Smooth muscle cell (in vitro differentiated cells): ENCODE data around the gene SDHA. TPM values are rescaled to one million over a fixed set of nuclear protein-coding genes. Genes with fewer than 3 reads are reported as not detected.

Experiments
- DNase-seq: peaks from one replicate; lab custom pipeline; 2025; ENCODE audit not compliant: unreplicated experiment; lab: John Stamatoyannopoulos, UW
- H2AFZ ChIP-seq: fragments of 200-600 bp; sonication (generic); 2 replicates; pipeline ENCODE4 v1.6.0; 2016; ENCODE audit warnings: antibody characterized with exemption, low read depth, mild to moderate bottlenecking
- H3F3A ChIP-seq: fragments of 200-600 bp; sonication (generic); 2 replicates; pipeline ENCODE4 v1.6.0; 2017; ENCODE audit warnings: antibody characterized with exemption, low read depth
- H3K27ac ChIP-seq: fragments of 200-600 bp; sonication (generic); 2 replicates; pipeline ENCODE4 v1.5.1; 2016; ENCODE audit warnings: low read depth, mild to moderate bottlenecking
- H3K27me3 ChIP-seq: fragments of 200-600 bp; sonication (generic); 2 replicates; pipeline ENCODE4 v1.6.1; 2016; ENCODE audit warnings: low read depth, mild to moderate bottlenecking
- H3K36me3 ChIP-seq: fragments of 200-600 bp; sonication (generic); 2 replicates; pipeline ENCODE4 v1.5.1; 2016; ENCODE audit warnings: low read depth
- H3K4me1 ChIP-seq: fragments of 200-600 bp; sonication (generic); 2 replicates; pipeline ENCODE4 v1.5.1; 2016; ENCODE audit warnings: low read depth
- H3K4me2 ChIP-seq: fragments of 200-600 bp; sonication (generic); 2 replicates; pipeline ENCODE4 v1.6.0; 2016; ENCODE audit warnings: mild to moderate bottlenecking
- H3K4me3 ChIP-seq: fragments of 200-600 bp; sonication (generic); 2 replicates; pipeline ENCODE4 v1.5.1; 2016; ENCODE audit warnings: mild to moderate bottlenecking
- H3K79me2 ChIP-seq: fragments of 200-600 bp; sonication (generic); 2 replicates; pipeline ENCODE4 v1.6.0; 2016; ENCODE audit warnings: low read depth, mild to moderate bottlenecking
- H3K9ac ChIP-seq: fragments of 200-600 bp; sonication (generic); 2 replicates; pipeline ENCODE4 v1.6.0; 2016; ENCODE audit warnings: low read depth
- H3K9me3 ChIP-seq: fragments of 200-600 bp; sonication (generic); replicated peaks from 2 replicates; pipeline ENCODE4 v1.5.1; 2016; ENCODE audit warnings: low read depth
- H4K20me1 ChIP-seq: fragments of 200-600 bp; sonication (generic); 2 replicates; pipeline ENCODE4 v1.6.0; 2016; ENCODE audit warnings: low read depth
- WGBS: methylation state at CpG from one replicate; pipeline ENCODE4 v1.1.7; 2016; ENCODE audit warnings: low lambda C conversion rate; 5-methylcytosine and 5-hydroxymethylcytosine counted together
- polyA plus RNA-seq: library from polyadenylated mRNA; unstranded; fragments of >200 nt; fragmentation: Nextera tagmentation; extraction: Ambion mirVana; gene quantifications from 2 replicates; pipeline ENCODE4 v1.2.1, GENCODE V29; 2016
- total RNA-seq: library from RNA; depleted of rRNA; stranded (reverse); fragments of >200 nt; gene quantifications from 2 replicates; pipeline ENCODE4 v1.2.3, GENCODE V29; 2014
- TF ChIP-seq, protein P1 (sequence below): fragments of 200-600 bp; sonication (generic); IDR thresholded peaks from 2 replicates; pipeline ENCODE4 v1.5.1; 2017; ENCODE audit warnings: borderline replicate concordance, mild to moderate bottlenecking, antibody characterized with exemption; ENCODE audit not compliant: insufficient read depth, poor library complexity, severe bottlenecking

The SDHA gene
- total and polyA plus RNA-seq, 2 experiments from 2014 or later, result 59.7 to 130 TPM

DNA sequence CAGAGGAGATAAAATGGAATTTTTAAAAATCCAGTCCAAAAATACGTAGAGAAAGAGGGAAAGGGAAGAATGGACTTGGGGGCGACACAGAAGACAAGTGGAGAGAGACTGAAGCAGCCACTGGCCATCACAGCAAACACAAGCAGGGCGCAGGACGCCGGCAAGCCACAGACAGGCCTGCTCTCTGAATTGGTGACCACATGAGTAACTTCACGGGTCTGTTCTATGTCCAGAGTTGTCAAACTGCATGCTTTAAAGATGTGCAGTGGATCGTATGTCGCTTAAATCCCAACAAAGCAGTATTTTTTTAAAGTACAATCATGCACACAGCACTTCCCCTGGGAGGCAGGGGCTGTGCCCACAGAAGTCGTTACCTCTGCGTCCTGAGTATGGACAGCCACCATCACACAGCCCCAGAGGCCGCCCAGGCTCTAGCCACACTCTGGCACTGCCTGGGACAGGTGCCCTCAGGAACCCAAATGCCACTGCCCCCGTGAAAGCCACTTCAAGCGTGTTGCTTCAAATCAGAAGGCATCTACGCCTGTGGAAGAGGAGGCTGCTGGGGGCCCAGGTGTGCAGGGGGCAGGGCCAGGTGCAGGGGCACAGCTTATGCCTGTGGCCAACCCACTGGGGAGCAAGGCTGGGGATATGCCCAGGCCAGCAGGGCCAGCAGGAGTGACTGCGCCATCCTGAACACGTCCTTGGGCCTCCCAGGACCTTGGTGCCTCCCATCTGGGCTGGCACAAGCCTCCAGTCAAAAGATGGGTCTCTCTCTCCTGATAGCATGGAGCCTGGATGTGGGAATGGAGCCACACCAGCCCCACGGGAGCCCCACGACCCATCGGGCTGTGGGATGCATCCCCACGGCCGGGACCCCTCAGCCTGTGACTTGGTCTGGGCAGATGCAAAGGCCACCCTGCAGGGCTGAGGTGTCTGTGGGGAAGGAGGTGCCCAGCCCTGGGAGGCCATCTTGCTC is 32.7 kb upstream of the SDHA start:
- Histone ChIP-seq H3K27me3 (no peaks in the 10 kb centered on the region), H3K36me3 (no peaks in the 10 kb centered on the region), H3K4me1 (peaks cover 3% of the 10 kb centered on the region), H3K9me3 (no peaks in the 10 kb centered on the region), H3F3A (no peaks in the 10 kb centered on the region), H3K4me2 (peak overlapping the region; percentile 8), H3K79me2 (no peaks in the 10 kb centered on the region), H4K20me1 (no peaks in the 10 kb centered on the region), H3K4me3 (no peak overlapping the region), H3K9ac (no peak overlapping the region), H2AFZ (no peak overlapping the region), H3K27ac (no peak overlapping the region)
- no peak for DNase-seq
- TF ChIP-seq, protein P1, sequence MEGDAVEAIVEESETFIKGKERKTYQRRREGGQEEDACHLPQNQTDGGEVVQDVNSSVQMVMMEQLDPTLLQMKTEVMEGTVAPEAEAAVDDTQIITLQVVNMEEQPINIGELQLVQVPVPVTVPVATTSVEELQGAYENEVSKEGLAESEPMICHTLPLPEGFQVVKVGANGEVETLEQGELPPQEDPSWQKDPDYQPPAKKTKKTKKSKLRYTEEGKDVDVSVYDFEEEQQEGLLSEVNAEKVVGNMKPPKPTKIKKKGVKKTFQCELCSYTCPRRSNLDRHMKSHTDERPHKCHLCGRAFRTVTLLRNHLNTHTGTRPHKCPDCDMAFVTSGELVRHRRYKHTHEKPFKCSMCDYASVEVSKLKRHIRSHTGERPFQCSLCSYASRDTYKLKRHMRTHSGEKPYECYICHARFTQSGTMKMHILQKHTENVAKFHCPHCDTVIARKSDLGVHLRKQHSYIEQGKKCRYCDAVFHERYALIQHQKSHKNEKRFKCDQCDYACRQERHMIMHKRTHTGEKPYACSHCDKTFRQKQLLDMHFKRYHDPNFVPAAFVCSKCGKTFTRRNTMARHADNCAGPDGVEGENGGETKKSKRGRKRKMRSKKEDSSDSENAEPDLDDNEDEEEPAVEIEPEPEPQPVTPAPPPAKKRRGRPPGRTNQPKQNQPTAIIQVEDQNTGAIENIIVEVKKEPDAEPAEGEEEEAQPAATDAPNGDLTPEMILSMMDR, result no peak
- 64% methylated on average over 21 of the region's 21 CpGs for WGBS

DNA sequence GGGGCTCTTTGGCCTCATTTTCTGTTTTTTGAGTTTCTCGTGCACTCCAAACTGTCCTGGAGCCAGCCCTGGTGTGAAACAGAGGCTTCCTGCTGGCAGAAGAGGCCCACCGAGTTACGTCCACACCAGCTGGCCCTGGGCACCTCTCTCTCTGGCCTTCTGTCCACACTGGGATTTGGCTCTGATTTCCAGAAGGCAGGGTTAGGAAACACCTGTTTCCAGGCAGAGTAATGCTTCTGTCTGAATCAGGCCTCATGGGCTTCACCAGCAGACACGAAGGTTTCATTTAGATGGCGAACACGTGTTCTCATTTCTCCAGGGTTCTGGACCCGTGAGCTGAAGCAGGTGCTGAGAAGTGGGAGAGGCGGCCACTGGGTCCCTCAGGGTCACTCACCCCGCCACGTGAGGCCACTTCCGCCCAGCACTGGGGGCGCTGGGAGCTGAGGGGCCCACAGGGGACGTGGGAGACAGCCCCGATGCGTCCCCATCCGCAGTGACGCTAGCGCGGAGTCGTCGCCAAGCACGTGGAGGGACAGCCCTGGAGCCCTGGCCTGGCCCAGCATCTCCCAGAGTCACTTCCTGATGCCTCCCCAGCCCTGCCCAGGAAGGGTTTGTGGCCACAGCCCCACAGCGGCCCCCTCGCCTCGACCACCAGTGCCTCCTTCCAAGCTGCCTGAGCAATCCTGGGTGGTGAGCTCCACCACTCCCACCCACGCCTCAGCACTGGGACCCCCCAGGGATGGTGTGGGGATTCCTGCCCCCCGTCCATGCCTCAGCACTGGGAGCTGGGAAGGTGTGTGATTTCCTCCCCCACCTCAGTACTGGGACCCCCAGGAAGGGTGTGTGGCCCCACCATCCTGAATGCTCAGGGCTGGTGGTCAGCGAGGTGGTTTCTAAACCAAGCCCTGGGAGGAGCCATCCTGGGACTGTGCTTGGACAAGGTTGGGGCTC is 31.8 kb upstream of the SDHA start:
- no peaks in the 10 kb centered on the region for H3K27me3 ChIP-seq
- peaks cover 3% of the 10 kb centered on the region for H3K4me1 ChIP-seq
- H3K36me3 ChIP-seq, result no peaks in the 10 kb centered on the region
- no peak overlapping the region for H3K9ac ChIP-seq
- H3K4me3 ChIP-seq, result no peak overlapping the region
- no peak overlapping the region for H2AFZ ChIP-seq
- TF ChIP-seq, protein P1, result no peak
- H3K27ac ChIP-seq, result no peak overlapping the region
- no peaks in the 10 kb centered on the region for H3F3A ChIP-seq
- H3K4me2 ChIP-seq, result no peak overlapping the region
- 94% methylated on average over 28 of the region's 28 CpGs for WGBS
- H3K9me3 ChIP-seq, result no peaks in the 10 kb centered on the region
- no peaks in the 10 kb centered on the region for H3K79me2 ChIP-seq
- DNase-seq, result no peak
- H4K20me1 ChIP-seq, result no peaks in the 10 kb centered on the region

DNA sequence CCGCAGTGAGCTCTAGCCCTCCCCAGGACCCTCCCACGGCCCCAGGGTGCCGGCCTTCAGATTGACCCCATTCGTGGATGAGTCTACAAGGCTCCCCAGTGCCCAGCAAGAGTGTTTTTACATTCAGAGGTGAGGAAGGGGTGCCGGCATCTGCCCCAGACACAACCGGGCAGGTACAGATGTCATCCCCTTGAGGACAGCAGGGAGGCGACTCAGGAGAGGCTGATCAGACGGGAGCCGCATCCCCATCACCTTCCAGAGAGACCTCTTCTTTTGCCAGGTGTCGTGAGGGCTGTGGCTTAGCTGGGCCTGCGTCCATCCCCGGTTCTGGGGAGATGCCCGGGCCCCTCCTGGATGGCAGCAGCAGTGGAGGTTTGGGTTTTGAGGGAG is 31.1 kb upstream of the SDHA start:
- Histone ChIP-seq H3K9ac (no peak overlapping the region), H3K27me3 (no peaks in the 10 kb centered on the region)

More for the DNA sequence above, 31.1 kb upstream of the SDHA start:
- Histone ChIP-seq H2AFZ (no peak overlapping the region), H3K9me3 (no peaks in the 10 kb centered on the region), H4K20me1 (no peaks in the 10 kb centered on the region), H3F3A (no peaks in the 10 kb centered on the region), H3K4me2 (no peak overlapping the region), H3K4me1 (peaks cover 3% of the 10 kb centered on the region), H3K36me3 (no peaks in the 10 kb centered on the region), H3K79me2 (no peaks in the 10 kb centered on the region), H3K4me3 (no peak overlapping the region), H3K27ac (no peak overlapping the region)
- DNase-seq, result no peak
- 88% methylated on average over 13 of the region's 13 CpGs for WGBS
- TF ChIP-seq, protein P1, result no peak
